ENCODE measurements around the gene AIFM3. TPM values are rescaled to one million over a fixed set of nuclear protein-coding genes. Genes with fewer than 3 reads are reported as not detected.

AIFM3 gene
- total RNA-seq, 3 donors from 2014 or later = 73.1 to 239 (median 181) TPM

- ATAC-seq = no peak
- Histone ChIP-seq H3K4me1 (ENCODE audit: low read depth) (peaks cover 12% of the 10 kb centered on the region), H3K36me3 (ENCODE audit: low read depth) (no peaks in the 10 kb centered on the region), H3K9me3 (no peaks in the 10 kb centered on the region), H3K4me3 (no peak overlapping the region)
- TF ChIP-seq CTCF (IDR thresholded peaks at IDR 0.05) = no peak
- no peak for DNase-seq
- intact Hi-C loops (cut with DNase I, micrococcal nuclease) = no loop called here
These were observed 28.4 kb downstream of the AIFM3 start for GRCh38 chr22:20995329-20996030.

GRCh38 chr22:20996031-20996410 lies 29.0 kb downstream of the AIFM3 start:
- Histone ChIP-seq H3K36me3 (ENCODE audit: low read depth) (no peaks in the 10 kb centered on the region), H3K4me1 (ENCODE audit: low read depth) (peaks cover 17% of the 10 kb centered on the region), H3K4me3 (no peak overlapping the region), H3K9me3 (no peaks in the 10 kb centered on the region)
- no peak for TF ChIP-seq CTCF (IDR thresholded peaks at IDR 0.05)
- DNase-seq (no peak), ATAC-seq (no peak)
- intact Hi-C loops (cut with DNase I, micrococcal nuclease) = no loop called here

- peaks cover 18% of the 10 kb centered on the region for H3K4me1 ChIP-seq (ENCODE audit: low read depth)
- ATAC-seq = no peak
- no peak overlapping the region for H3K4me3 ChIP-seq
- TF ChIP-seq CTCF (IDR thresholded peaks at IDR 0.05) = no peak
- peak in 1 of 3 donors; percentile 34 for DNase-seq
- intact Hi-C loops (cut with DNase I, micrococcal nuclease) = no loop called here
- no peaks in the 10 kb centered on the region for H3K9me3 ChIP-seq
- no peaks in the 10 kb centered on the region for H3K36me3 ChIP-seq (ENCODE audit: low read depth)
These were observed 29.8 kb downstream of the AIFM3 start for GRCh38 chr22:20996598-20997535.

GRCh38 chr22:20997536-20998257 lies 30.6 kb downstream of the AIFM3 start:
- intact Hi-C loops (cut with DNase I, micrococcal nuclease) = no loop called here
- no peak for ATAC-seq
- H3K9me3 ChIP-seq = no peaks in the 10 kb centered on the region

More at GRCh38 chr22:20997536-20998257, 30.6 kb downstream of the AIFM3 start:
- H3K4me3 ChIP-seq = no peak overlapping the region
- DNase-seq = peak in 1 of 3 donors; percentile 46
- H3K36me3 ChIP-seq (ENCODE audit: low read depth) = no peaks in the 10 kb centered on the region
- TF ChIP-seq CTCF (IDR thresholded peaks at IDR 0.05) = no peak
- H3K4me1 ChIP-seq (ENCODE audit: low read depth) = peaks cover 18% of the 10 kb centered on the region

All from mucosa of descending colon (tissue), 3 donors.